Stimulated activated naive CD8-positive, alpha-beta T cell treated with anti-CD3 and anti-CD28 coated beads, Interleukin-15, Interleukin-2, amounts not matched to agents 100 ng/mL and 50 ng/mL, for 24 hours (primary cell): Measurements from ENCODE around the gene CCT4.
"Not testable (repeated sequence)": the region's sequence is repeated elsewhere in the genome, so short reads cannot be mapped to it uniquely, and the experiment has no call there.

ENCODE experiments used
- H3K27ac Mint-ChIP-seq: one replicate; pipeline ENCODE4 v1.8.0; 2021; ENCODE audit warnings: mild to moderate bottlenecking, mixed read lengths
- H3K27me3 Mint-ChIP-seq: one replicate; pipeline ENCODE4 v1.8.0; 2021; ENCODE audit warnings: mixed read lengths
- H3K36me3 Mint-ChIP-seq: one replicate; pipeline ENCODE4 v1.8.0; 2021; ENCODE audit warnings: low read depth, mixed read lengths
- H3K4me1 Mint-ChIP-seq: one replicate; pipeline ENCODE4 v1.8.0; 2021; ENCODE audit warnings: low read depth, mixed read lengths
- H3K4me3 Mint-ChIP-seq: one replicate; pipeline ENCODE4 v1.8.0; 2021; ENCODE audit warnings: mild to moderate bottlenecking, mixed read lengths
- H3K9me3 Mint-ChIP-seq: one replicate; pipeline ENCODE4 v1.8.0; 2021; ENCODE audit warnings: mixed read lengths

Gene CCT4, protein sequence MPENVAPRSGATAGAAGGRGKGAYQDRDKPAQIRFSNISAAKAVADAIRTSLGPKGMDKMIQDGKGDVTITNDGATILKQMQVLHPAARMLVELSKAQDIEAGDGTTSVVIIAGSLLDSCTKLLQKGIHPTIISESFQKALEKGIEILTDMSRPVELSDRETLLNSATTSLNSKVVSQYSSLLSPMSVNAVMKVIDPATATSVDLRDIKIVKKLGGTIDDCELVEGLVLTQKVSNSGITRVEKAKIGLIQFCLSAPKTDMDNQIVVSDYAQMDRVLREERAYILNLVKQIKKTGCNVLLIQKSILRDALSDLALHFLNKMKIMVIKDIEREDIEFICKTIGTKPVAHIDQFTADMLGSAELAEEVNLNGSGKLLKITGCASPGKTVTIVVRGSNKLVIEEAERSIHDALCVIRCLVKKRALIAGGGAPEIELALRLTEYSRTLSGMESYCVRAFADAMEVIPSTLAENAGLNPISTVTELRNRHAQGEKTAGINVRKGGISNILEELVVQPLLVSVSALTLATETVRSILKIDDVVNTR

GRCh38 chr2:61888267-61889055, at the start of gene CCT4:
Gene CCT4, minus strand, starts transcription at chr2:61888656. Its CDS starts 149 bp downstream, at chr2:61888507.
- H3K4me1 Mint-ChIP-seq, result peaks cover 34% of the 10 kb centered on the region
- peak within 1 kb of the TSS; percentile 93 for H3K4me3 Mint-ChIP-seq
- H3K27ac Mint-ChIP-seq, result peak within 1 kb of the TSS; percentile 99
- H3K9me3 Mint-ChIP-seq, result no peaks in the 10 kb centered on the region
- no peaks in the 10 kb centered on the region for H3K27me3 Mint-ChIP-seq
- peaks cover 38% of the 10 kb centered on the region for H3K36me3 Mint-ChIP-seq

DNA sequence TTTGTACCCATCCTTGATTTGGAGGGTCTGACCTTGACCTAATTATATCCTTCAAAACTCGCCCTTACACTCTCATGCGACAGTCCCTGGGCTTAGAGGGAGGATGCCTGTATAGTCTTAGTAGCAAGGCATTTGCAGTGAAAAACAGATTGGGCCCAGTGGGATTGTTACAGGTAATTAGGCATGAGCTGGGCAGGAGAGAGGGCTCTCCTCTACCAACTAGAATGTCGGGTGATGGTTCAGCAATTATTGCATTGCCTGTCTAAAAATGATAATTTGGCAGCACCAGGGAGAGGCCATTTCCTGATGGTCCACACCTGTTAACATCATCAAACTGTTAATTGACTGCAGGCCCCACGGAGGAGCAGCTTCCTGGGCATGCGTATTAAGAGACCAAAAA, 49.4 kb upstream of the CCT4 start:
- Mint-ChIP-seq H3K27me3 (no peaks in the 10 kb centered on the region), H3K27ac (no peak overlapping the region), H3K36me3 (peaks cover 5% of the 10 kb centered on the region), H3K9me3 (no peaks in the 10 kb centered on the region), H3K4me3 (no peak overlapping the region), H3K4me1 (peaks cover 2% of the 10 kb centered on the region)

- no peaks in the 10 kb centered on the region for H3K9me3 Mint-ChIP-seq
- no peak overlapping the region for H3K4me3 Mint-ChIP-seq
These were observed 48.6 kb upstream of the CCT4 start for GRCh38 chr2:61937098-61937497.

GRCh38 chr2:61928826-61929461, 40.5 kb upstream of the CCT4 start:
- no peak overlapping the region for H3K4me3 Mint-ChIP-seq
- no peak overlapping the region for H3K27ac Mint-ChIP-seq
- H3K9me3 Mint-ChIP-seq, result no peaks in the 10 kb centered on the region
- no peaks in the 10 kb centered on the region for H3K4me1 Mint-ChIP-seq
- no peaks in the 10 kb centered on the region for H3K27me3 Mint-ChIP-seq
- peaks cover 10% of the 10 kb centered on the region for H3K36me3 Mint-ChIP-seq

More at GRCh38 chr2:61937098-61937497, 48.6 kb upstream of the CCT4 start:
- H3K4me1 Mint-ChIP-seq, result no peaks in the 10 kb centered on the region
- peaks cover 5% of the 10 kb centered on the region for H3K36me3 Mint-ChIP-seq
- no peaks in the 10 kb centered on the region for H3K27me3 Mint-ChIP-seq
- no peak overlapping the region for H3K27ac Mint-ChIP-seq

DNA sequence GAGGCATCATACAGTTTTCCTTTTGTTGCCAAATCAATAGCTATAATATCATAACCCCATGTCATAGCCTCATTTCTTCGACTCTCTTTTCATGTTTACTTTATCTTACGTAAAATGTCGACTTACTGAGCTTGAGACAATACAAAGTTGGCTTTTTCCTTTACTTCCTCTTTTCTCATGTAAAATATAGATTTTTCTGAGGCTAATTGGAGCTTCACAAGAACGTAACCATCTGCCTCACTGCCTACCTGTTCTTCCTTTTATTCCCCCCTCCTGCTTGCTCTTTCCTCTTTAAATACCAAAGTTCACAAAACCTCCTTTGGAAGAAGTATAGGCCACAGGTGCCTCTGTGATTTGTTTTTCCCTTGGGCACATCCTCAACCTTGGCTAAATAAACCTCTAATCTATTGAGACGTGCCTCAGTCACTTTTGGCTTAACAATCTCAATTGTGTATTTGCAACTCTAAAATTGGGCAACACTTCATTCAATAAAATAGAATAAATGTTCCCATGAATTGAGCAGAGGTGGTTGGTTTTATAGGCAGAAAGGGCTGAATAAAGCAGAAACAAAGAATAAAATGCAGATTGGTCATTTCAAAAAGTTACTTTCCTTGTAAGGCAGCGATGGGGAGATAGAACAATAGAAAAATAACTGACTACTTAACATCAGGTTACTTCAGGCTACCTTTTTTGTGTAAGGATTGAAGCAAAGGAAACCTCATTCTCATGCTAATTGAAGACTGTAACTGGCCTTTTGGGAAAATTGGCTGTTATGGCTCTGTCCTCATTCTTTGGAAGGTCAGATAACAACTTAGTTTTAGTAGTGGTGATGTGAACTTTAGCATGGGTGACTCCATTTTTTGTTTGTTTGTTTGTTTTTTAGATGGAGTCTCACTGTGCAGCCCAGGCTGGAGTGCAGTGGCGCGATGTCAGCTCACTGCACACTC, 38.3 kb upstream of the CCT4 start:
- Mint-ChIP-seq H3K9me3 (no peaks in the 10 kb centered on the region), H3K27me3 (no peaks in the 10 kb centered on the region), H3K27ac (peak overlapping the region; percentile 29), H3K36me3 (peaks cover 10% of the 10 kb centered on the region), H3K4me1 (no peaks in the 10 kb centered on the region), H3K4me3 (no peak overlapping the region)

GRCh38 chr2:61924895-61925663, 36.6 kb upstream of the CCT4 start:
- peaks cover 15% of the 10 kb centered on the region for H3K36me3 Mint-ChIP-seq
- no peak overlapping the region for H3K27ac Mint-ChIP-seq
- H3K4me3 Mint-ChIP-seq, result no peak overlapping the region
- no peaks in the 10 kb centered on the region for H3K9me3 Mint-ChIP-seq
- no peaks in the 10 kb centered on the region for H3K27me3 Mint-ChIP-seq
- no peaks in the 10 kb centered on the region for H3K4me1 Mint-ChIP-seq

- no peaks in the 10 kb centered on the region for H3K27me3 Mint-ChIP-seq
- peaks cover 17% of the 10 kb centered on the region for H3K36me3 Mint-ChIP-seq
- H3K4me1 Mint-ChIP-seq, result no peaks in the 10 kb centered on the region
- no peak overlapping the region for H3K27ac Mint-ChIP-seq
- H3K9me3 Mint-ChIP-seq, result no peaks in the 10 kb centered on the region
- no peak overlapping the region for H3K4me3 Mint-ChIP-seq
These were observed 34.3 kb upstream of the CCT4 start for GRCh38 chr2:61922714-61923113.

GRCh38 chr2:61920548-61920947, 32.1 kb upstream of the CCT4 start:
- Mint-ChIP-seq H3K36me3 (peaks cover 10% of the 10 kb centered on the region), H3K9me3 (no peaks in the 10 kb centered on the region), H3K27ac (no peak overlapping the region), H3K4me1 (no peaks in the 10 kb centered on the region), H3K4me3 (no peak overlapping the region), H3K27me3 (no peaks in the 10 kb centered on the region)

DNA sequence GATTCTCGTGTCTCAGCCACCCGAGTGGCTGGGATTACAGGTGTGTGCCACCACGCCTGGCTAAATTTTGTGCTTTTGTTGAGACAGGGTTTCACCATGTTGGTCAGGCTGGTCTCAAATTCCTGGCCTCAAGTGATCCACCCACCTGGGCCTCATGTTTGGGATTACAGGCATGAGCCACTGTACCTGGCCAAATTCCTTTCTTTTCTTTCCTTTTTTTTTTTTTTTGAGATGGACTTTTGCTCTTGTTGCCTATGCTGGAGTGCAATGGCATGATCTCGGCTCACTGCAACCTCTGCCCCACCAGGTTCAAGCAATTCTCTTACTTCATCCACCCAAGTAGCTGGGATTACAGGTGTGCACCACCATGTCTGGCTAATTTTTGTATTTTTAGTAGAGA, 26.3 kb upstream of the CCT4 start:
- H3K27ac Mint-ChIP-seq, H3K4me3 Mint-ChIP-seq: not testable (repeated sequence)

DNA sequence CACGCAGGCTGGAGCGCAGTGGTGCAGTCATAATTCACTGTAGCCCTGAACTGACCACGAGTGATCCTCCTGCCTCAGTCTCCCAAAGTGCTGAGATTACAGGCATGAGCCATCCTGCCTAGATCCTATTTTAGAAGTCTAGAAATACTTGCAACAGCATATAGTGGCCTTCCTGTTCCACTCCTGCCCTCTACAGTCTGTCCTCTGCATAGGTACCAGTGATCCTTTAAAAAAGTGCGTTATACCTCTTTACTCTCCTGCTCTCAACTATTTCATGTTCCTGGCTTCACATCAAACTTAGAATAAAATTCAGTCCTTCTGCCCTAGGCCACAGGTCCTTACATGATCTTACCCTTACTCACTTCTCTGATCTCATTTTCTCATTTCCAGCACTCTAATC, 23.1 kb upstream of the CCT4 start:
- Mint-ChIP-seq H3K9me3 (no peaks in the 10 kb centered on the region), H3K4me3 (no peak overlapping the region), H3K4me1 (peaks cover 18% of the 10 kb centered on the region), H3K27me3 (no peaks in the 10 kb centered on the region), H3K27ac (peak overlapping the region; percentile 8), H3K36me3 (no peaks in the 10 kb centered on the region)

More for the DNA sequence above, 26.3 kb upstream of the CCT4 start:
- not testable (repeated sequence) for H3K36me3 Mint-ChIP-seq, H3K27me3 Mint-ChIP-seq, H3K4me1 Mint-ChIP-seq, H3K9me3 Mint-ChIP-seq

- H3K27me3 Mint-ChIP-seq, result no peaks in the 10 kb centered on the region
- H3K9me3 Mint-ChIP-seq, result no peaks in the 10 kb centered on the region
- H3K36me3 Mint-ChIP-seq, result no peaks in the 10 kb centered on the region
- no peak overlapping the region for H3K27ac Mint-ChIP-seq
- H3K4me3 Mint-ChIP-seq, result no peak overlapping the region
- H3K4me1 Mint-ChIP-seq, result peaks cover 21% of the 10 kb centered on the region
These were observed 22.1 kb upstream of the CCT4 start for GRCh38 chr2:61910603-61911002.

DNA sequence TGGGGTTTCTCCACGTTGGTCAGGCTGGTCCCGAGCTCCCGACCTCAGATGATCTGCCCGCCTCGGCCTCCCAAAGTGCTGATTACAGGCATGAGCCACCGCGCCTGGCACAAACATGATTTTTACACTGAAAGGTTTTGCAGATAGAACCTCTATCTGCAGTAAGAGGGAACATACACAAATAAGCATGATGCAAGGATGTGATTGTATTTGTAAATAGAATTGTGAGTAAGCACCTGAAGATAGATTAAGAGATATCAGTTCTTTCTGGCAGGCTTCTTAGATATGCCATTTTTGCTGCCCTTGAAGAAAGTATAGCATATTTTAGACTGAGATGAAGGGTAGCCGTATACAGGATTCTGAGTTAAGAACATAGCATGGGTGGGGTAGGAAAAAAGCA, 20.7 kb upstream of the CCT4 start:
- Mint-ChIP-seq H3K9me3 (no peaks in the 10 kb centered on the region), H3K36me3 (no peaks in the 10 kb centered on the region), H3K27ac (peak overlapping the region; percentile 9)

GRCh38 chr2:61906186-61906470, 17.7 kb upstream of the CCT4 start:
- no peaks in the 10 kb centered on the region for H3K36me3 Mint-ChIP-seq
- H3K4me3 Mint-ChIP-seq, result peak overlapping the region; percentile 93
- H3K4me1 Mint-ChIP-seq, result peaks cover 26% of the 10 kb centered on the region
- H3K9me3 Mint-ChIP-seq, result no peaks in the 10 kb centered on the region
- peak overlapping the region; percentile 75 for H3K27ac Mint-ChIP-seq
- no peaks in the 10 kb centered on the region for H3K27me3 Mint-ChIP-seq

More for the DNA sequence above, 20.7 kb upstream of the CCT4 start:
- H3K4me1 Mint-ChIP-seq, result peaks cover 29% of the 10 kb centered on the region
- H3K27me3 Mint-ChIP-seq, result no peaks in the 10 kb centered on the region
- H3K4me3 Mint-ChIP-seq, result no peak overlapping the region
